GM10248 (cell line): ENCODE results near the gene MYH15.
A peak's percentile ranks its signal among the peaks of the same experiment; 100 is the strongest.

Experiments
- CTCF ChIA-PET: fragments of 300-600 bp; sonication (Branson Sonifier 250); formaldehyde crosslinking; extraction: SDS; loops from one replicate; lab custom pipeline; 2021; ENCODE audit warnings: antibody characterized with exemption; lab: Yijun Ruan, JAX
- POLR2A ChIA-PET: fragments of 350-650 bp; sonication (Branson Sonifier 250); formaldehyde crosslinking; extraction: SDS; loops from one replicate; lab custom pipeline; 2020; ENCODE audit warnings: antibody characterized with exemption; lab: Yijun Ruan, JAX
- DNase-seq: peaks from one replicate; pipeline ENCODE4 v3.0.0; 2012; ENCODE audit errors: extremely low spot score
- TF ChIP-seq, protein P1 (sequence below): IDR thresholded peaks from 2 replicates; pipeline ENCODE4 v1.5.1; 2012; ENCODE audit warnings: mild to moderate bottlenecking, low read depth; ENCODE audit errors: extremely low read depth, missing control alignments, control extremely low read depth

MYH15 gene

DNA sequence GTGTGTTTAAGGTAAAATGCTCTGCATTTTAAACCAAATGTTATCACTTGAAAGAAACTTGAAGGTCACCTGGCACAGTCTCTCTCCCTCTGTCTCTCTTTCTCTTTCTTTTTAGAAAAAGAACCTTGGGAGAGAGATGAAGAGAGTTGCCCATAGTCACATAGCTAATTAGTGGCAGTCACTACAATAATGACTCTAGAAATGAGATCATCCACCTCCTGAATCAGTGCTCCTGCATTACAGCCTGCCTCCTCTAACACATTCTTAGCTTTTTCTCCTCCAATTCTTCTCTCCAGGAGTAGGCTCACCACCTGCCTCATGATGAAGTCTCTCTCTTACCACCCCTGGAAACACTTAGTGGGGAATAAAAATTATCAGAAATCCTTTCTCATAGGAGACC is 2.5 kb downstream of the MYH15 start:
- TF ChIP-seq, protein P1, sequence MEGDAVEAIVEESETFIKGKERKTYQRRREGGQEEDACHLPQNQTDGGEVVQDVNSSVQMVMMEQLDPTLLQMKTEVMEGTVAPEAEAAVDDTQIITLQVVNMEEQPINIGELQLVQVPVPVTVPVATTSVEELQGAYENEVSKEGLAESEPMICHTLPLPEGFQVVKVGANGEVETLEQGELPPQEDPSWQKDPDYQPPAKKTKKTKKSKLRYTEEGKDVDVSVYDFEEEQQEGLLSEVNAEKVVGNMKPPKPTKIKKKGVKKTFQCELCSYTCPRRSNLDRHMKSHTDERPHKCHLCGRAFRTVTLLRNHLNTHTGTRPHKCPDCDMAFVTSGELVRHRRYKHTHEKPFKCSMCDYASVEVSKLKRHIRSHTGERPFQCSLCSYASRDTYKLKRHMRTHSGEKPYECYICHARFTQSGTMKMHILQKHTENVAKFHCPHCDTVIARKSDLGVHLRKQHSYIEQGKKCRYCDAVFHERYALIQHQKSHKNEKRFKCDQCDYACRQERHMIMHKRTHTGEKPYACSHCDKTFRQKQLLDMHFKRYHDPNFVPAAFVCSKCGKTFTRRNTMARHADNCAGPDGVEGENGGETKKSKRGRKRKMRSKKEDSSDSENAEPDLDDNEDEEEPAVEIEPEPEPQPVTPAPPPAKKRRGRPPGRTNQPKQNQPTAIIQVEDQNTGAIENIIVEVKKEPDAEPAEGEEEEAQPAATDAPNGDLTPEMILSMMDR: no peak
- no peak for DNase-seq
- CTCF ChIA-PET: interaction anchor here (0.8 to 3.1 kb wide), 8 partner anchors 9 to 47 kb away, joined by 3 to 14 read pairs (median 4); no protein-coding TSS in a partner anchor
- POLR2A ChIA-PET: no interaction called here

DNA sequence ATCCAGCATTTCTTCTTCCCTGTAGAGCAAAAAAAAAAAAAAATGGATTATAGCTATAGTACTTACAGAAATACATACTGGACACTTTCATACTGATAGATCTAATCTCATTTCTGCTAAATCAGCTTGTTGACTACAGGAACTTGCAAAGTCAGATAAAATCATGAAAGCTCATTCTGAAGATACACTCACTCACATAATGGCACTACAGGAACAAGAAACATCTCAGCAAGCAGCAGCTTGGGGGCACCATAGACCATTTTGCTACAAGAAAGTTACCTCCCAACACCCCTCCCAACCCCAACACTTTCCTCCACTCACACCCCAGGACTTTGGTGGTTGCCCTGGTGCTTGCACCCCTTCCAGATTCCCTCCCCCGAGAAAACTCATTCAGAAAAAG is 4.6 kb downstream of the MYH15 start:
- ChIA-PET CTCF (interaction anchor here (0.7 to 3.1 kb wide), 7 partner anchors 10 to 77 kb away, joined by 3 to 27 read pairs (median 4); no protein-coding TSS in a partner anchor), POLR2A (no interaction called here)
- DNase-seq: no peak
- TF ChIP-seq, protein P1: peak; percentile 17

- TF ChIP-seq, protein P1: no peak
- POLR2A ChIA-PET: no interaction called here
- no peak for DNase-seq
- CTCF ChIA-PET: no interaction called here
Observed at GRCh38 chr3:108503722-108504121, 6.7 kb downstream of the MYH15 start.

DNA sequence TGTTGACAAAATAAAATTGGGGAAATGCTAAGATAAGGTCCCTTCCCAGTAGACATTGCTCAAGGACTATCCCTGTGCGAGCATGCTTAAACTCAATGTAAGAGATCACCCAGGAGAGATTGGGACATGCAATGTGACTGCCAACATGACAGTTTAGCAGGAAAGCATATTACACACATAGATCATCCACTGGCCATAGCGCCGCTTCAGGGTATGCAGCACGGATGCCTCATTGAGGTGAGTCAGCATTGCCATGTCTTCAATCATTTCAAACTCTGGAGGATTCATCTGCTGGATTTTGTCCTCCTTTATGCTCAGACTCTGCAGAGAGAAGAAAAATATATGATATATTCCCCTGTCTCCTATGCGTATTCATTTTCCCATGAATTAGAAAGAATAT is 8.9 kb downstream of the MYH15 start:
- CTCF ChIA-PET: interaction anchor here (1.0 to 1.3 kb wide), 2 partner anchors 16 to 42 kb away, joined by 3 read pairs; no protein-coding TSS in a partner anchor
- TF ChIP-seq, protein P1: no peak
- no peak for DNase-seq
- POLR2A ChIA-PET: interaction anchor here (0.5 kb wide), 1 partner anchor 31 kb away, joined by 3 read pairs; no protein-coding TSS in a partner anchor

GRCh38 chr3:108500728-108501127 is 9.7 kb downstream of the MYH15 start:
- no peak for DNase-seq
- TF ChIP-seq, protein P1: no peak
- CTCF ChIA-PET: interaction anchor here (1.0 to 3.9 kb wide), 7 partner anchors 11 to 347 kb away, joined by 3 to 23 read pairs (median 3); no protein-coding TSS in a partner anchor
- POLR2A ChIA-PET: interaction anchor here (0.5 kb wide), 1 partner anchor 32 kb away, joined by 3 read pairs; no protein-coding TSS in a partner anchor

DNA sequence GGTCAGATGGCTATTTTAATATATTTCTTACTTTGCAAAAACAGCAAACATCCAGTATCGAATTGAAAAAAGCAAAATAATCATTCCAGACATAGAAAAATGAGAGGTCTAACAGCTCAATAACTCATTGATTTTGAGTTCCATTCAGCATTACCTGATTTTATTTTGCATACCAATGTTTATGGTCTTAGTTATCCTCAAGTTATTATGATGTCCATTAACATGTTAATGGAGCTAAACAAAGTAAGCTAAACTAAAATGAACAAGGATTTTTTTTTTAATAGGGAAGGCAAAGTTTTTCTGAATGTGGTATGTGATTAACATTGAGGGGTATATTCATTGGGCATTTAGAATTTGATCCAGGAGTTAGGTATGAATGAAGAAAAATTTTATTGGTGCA is 13.1 kb downstream of the MYH15 start:
- DNase-seq: no peak
- TF ChIP-seq, protein P1: no peak
- POLR2A ChIA-PET: no interaction called here
- CTCF ChIA-PET: interaction anchor here (1.1 to 3.9 kb wide), 7 partner anchors 8 to 62 kb away, joined by 3 to 23 read pairs (median 8); no protein-coding TSS in a partner anchor
